Activated CD4-positive, alpha-beta memory T cell treated with anti-CD3 and anti-CD28 coated beads for 36 hours (primary cell): ENCODE results near the gene CEP63. TPM values are rescaled to one million over a fixed set of nuclear protein-coding genes. Genes with fewer than 3 reads are reported as not detected.
"Not testable (repeated sequence)": the region's sequence is repeated elsewhere in the genome, so short reads cannot be mapped to it uniquely, and the experiment has no call there.

Experiments used
- CTCF ChIA-PET: fragments of 350-600 bp; sonication (Branson Sonifier 250); formaldehyde crosslinking; loops from one replicate; lab custom pipeline; 2021; ENCODE audit warnings: antibody characterized with exemption, inconsistent platforms; lab: Charles Lee
- POLR2A ChIA-PET: fragments of 350-600 bp; sonication (Branson Sonifier 250); formaldehyde crosslinking; loops from one replicate; lab custom pipeline; 2021; ENCODE audit warnings: antibody characterized with exemption; lab: Charles Lee
- DNase-seq: peaks from one replicate; pipeline ENCODE4 v3.0.0-alpha.2; 2020
- H3K27ac Mint-ChIP-seq: one replicate; pipeline ENCODE4 v1.8.0; 2021; ENCODE audit warnings: mixed read lengths
- H3K27me3 Mint-ChIP-seq: one replicate; pipeline ENCODE4 v1.8.0; 2021; ENCODE audit warnings: mixed read lengths
- H3K36me3 Mint-ChIP-seq: one replicate; pipeline ENCODE4 v1.8.0; 2021; ENCODE audit warnings: mixed read lengths
- H3K4me1 Mint-ChIP-seq: one replicate; pipeline ENCODE4 v1.8.0; 2021; ENCODE audit warnings: low read depth, mixed read lengths
- H3K4me3 Mint-ChIP-seq: one replicate; pipeline ENCODE4 v1.8.0; 2021; ENCODE audit warnings: mild to moderate bottlenecking, mixed read lengths
- H3K9me3 Mint-ChIP-seq: one replicate; pipeline ENCODE4 v1.8.0; 2021; ENCODE audit warnings: mixed read lengths
- intact Hi-C: fragments of 100-400 bp; cut with micrococcal nuclease; formaldehyde crosslinking; loops from one replicate; pipeline ENCODE4 v1.15.1; 2023
- total RNA-seq, 2 experiments: library from RNA; stranded (reverse); gene quantifications; one replicate each; pipeline ENCODE4 v1.2.3, GENCODE V29; 2021

The CEP63 gene
- total RNA-seq, 2 experiments from 2014 or later, result 22.4 to 23.7 TPM

DNA sequence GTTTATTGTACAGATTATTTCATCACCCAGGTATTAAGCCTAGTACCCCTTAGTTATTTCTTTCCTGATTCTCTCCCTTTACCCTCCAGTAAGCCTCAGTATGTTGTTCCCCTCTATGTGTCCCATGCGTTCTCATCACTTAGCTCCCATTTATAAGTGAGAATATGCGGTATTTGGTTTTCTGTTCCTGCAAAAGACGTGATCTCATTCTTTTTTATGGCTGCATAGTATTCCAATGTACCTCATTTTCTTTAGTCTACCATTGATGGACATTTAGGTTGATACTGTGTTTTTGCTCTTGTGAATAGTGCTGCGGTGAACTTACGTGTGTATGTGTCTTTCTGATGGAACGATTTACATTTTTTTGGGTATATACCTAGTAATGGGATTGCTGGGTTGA lies 36.7 kb downstream of the CEP63 start:
- no peak overlapping the region for H3K4me3 Mint-ChIP-seq
- POLR2A ChIA-PET, result no interaction called here
- peaks cover 57% of the 10 kb centered on the region for H3K9me3 Mint-ChIP-seq
- CTCF ChIA-PET, result no interaction called here
- H3K36me3 Mint-ChIP-seq, result peaks cover 58% of the 10 kb centered on the region
- no peaks in the 10 kb centered on the region for H3K27me3 Mint-ChIP-seq
- intact Hi-C loops, result no loop called here
- H3K4me1 Mint-ChIP-seq, result peaks cover 3% of the 10 kb centered on the region
- DNase-seq, result no peak
- no peak overlapping the region for H3K27ac Mint-ChIP-seq

DNA sequence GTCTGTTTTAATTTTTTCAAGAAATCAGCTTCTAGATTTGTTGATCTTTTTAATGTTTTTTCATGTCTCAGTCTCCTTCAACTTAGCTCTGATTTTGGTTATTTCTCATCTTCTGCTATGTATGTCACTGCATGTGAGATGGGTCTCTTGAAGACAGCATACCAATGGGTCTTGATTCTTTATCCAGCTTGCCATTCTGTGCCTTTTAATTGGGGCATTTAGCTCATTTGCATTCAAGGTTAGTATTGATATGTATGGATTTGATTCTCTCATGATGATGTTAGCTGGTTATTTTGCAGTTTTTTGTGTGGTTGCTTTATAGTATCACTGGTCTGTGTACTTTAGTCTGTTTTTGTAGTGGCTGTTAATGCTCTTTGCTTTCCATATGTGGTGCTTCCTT lies 39.4 kb downstream of the CEP63 start:
- H3K27me3 Mint-ChIP-seq, result no peaks in the 10 kb centered on the region
- no peaks in the 10 kb centered on the region for H3K4me1 Mint-ChIP-seq
- no peak overlapping the region for H3K27ac Mint-ChIP-seq
- DNase-seq, result no peak
- intact Hi-C loops, result no loop called here
- ChIA-PET CTCF (interaction anchor here (0.6 kb wide), 1 partner anchor 13 kb away, joined by 3 read pairs; no protein-coding TSS in a partner anchor), POLR2A (interaction anchor here (0.6 kb wide), 1 partner anchor 303 kb away, joined by 4 read pairs; no protein-coding TSS in a partner anchor)
- no peak overlapping the region for H3K4me3 Mint-ChIP-seq
- H3K36me3 Mint-ChIP-seq, result peaks cover 50% of the 10 kb centered on the region
- H3K9me3 Mint-ChIP-seq, result peaks cover 52% of the 10 kb centered on the region

DNA sequence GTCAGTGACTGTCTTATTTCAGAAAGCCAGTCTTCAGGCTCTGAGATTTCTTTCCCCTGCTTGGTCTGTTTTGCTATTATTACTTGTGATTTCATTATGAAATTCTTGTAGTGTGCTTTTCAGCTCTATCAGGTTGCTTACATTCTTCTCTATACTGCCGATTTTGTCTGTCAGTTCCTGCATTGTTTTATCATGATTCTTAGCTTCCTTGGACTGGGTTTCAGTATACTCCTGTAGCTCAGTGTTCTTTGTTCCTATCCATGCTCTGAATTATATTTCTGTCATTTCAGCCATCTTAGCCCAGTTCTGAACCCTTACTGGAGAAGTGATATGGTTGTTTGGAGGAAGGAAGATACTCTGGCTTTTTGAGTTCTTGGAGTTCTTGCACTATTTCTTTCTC lies 40.5 kb downstream of the CEP63 start:
- POLR2A ChIA-PET, result no interaction called here
- intact Hi-C loops, result no loop called here
- Mint-ChIP-seq H3K36me3 (peaks cover 46% of the 10 kb centered on the region), H3K4me3 (no peak overlapping the region), H3K27me3 (no peaks in the 10 kb centered on the region), H3K9me3 (peaks cover 48% of the 10 kb centered on the region), H3K4me1 (no peaks in the 10 kb centered on the region), H3K27ac (no peak overlapping the region)
- CTCF ChIA-PET, result no interaction called here
- DNase-seq, result no peak

DNA sequence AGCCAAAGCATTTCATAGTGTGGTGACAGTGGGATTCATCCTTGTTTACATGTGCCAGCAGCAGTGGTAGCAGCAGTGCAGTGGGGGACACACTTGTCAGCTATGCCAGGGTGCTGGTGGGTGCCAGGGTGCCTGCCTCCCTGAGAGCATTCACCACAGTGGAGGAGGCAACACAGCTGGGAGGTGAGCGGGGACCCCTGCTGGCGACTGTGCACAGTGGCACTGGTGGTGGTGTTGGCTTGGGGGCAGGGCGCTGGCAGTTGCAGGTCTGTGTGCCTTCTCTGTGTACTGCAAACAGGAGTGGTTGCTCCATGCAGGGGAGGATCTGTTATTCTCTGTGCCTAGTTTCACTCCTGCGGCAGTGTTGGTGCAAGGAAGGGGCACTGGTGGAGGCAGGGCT lies 41.2 kb downstream of the CEP63 start:
- peak; percentile 24 for DNase-seq
- no peak overlapping the region for H3K27ac Mint-ChIP-seq

DNA sequence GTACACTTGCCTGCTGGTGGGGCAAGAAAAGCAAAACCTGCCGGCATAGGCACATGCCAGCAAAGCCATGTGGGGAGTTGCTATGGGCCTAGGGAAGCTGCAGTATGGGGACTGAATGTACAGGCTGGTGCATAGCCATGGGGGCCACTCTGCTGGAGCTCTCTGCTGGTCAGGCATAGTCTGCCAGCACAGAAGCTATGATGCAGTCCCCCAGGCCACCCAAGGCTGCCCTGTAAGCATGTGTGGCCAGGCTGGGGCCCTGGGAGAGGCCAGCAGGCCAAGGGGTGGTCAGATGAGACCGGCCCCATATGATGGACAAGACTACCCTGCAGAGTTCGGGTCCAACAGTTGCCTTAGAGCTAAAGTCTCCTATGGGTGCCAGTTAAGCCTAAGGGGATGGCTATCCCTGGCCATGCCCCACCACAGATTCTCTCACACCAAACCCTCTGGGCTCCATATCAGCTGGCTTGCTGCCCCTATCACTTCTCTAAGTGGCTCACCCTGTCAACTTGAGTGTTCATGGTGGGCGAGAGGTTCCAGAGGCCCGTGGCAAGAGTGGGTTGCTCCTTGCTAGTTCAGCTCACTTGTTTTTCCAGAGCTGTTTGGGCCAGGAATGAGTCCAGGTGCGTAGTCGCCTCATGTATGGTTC lies 41.8 kb downstream of the CEP63 start:
- intact Hi-C loops, result no loop called here
- Mint-ChIP-seq H3K27ac (no peak overlapping the region), H3K4me1 (no peaks in the 10 kb centered on the region), H3K36me3 (peaks cover 37% of the 10 kb centered on the region), H3K9me3 (peaks cover 39% of the 10 kb centered on the region), H3K4me3 (no peak overlapping the region), H3K27me3 (no peaks in the 10 kb centered on the region)
- ChIA-PET CTCF (no interaction called here), POLR2A (no interaction called here)
- no peak for DNase-seq

More for the DNA sequence above, 41.2 kb downstream of the CEP63 start:
- Mint-ChIP-seq H3K27me3 (no peaks in the 10 kb centered on the region), H3K4me1 (no peaks in the 10 kb centered on the region), H3K36me3 (peaks cover 42% of the 10 kb centered on the region), H3K9me3 (peaks cover 44% of the 10 kb centered on the region), H3K4me3 (no peak overlapping the region)
- ChIA-PET POLR2A (no interaction called here), CTCF (no interaction called here)
- intact Hi-C loops, result no loop called here

DNA sequence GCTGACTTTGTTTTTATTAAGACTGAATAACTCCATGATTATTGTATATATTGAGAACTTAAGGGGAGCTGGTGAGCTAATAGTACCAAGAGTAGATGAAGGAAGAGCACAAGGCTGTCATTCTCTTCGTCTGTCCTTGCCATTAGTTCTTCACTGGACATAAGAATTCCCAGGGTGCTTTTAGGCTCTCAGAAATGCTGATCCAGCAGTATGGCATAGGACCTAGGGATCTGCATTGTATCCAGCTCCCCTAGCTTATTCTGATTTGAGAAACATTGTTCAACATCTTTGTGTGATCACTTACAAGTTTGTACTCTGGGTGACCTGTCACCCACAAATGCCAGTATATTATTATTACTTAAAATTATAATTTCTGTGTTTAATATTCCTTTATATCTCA lies 47.6 kb downstream of the CEP63 start:
- Mint-ChIP-seq H3K4me1 (no peaks in the 10 kb centered on the region), H3K27ac (no peak overlapping the region), H3K4me3 (no peak overlapping the region), H3K36me3 (peaks cover 18% of the 10 kb centered on the region), H3K9me3 (no peaks in the 10 kb centered on the region), H3K27me3 (no peaks in the 10 kb centered on the region)
- POLR2A ChIA-PET, result no interaction called here
- CTCF ChIA-PET, result interaction anchor here (1.2 kb wide), 1 partner anchor 9 kb away, joined by 3 read pairs; no protein-coding TSS in a partner anchor
- intact Hi-C loops, result no loop called here
- DNase-seq, result no peak

DNA sequence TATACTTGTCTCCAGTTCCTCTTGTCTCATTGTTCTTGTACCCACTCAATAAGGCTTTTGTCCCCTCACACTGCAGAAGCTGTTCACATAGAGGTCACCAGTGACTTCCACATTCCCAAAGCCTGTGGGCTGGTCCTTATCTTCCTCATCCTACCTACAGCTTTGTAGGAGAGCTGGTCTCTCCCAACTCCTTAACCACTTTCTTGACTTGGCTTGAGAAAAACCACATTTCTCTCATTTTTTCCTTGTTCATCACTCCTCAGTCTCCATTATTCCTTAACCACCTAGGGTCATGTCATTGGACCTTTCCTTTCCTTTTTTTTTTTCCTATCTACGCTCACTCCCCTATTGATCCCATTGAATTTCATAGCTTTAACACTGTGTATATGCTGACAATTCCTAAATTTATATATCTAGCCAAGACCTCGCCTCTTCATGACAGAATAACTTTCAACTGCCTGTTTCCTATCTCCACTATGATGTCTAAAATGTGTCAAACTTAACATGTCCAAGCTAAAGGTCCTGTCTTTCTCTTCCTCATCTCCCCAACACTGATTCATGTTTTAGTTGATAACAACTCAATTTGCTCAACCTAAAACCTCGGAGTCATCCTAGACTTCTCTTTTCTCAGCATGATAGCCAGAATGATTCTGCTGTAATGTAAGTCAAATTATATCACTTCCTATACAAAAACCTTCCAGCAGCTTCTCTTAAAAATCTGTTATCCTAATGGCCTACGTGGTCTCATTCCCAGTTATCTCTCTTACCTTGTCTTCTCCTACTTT lies 49.5 kb downstream of the CEP63 start:
- H3K4me1 Mint-ChIP-seq, result no peaks in the 10 kb centered on the region
- intact Hi-C loops, result no loop called here
- H3K4me3 Mint-ChIP-seq, result no peak overlapping the region
- H3K9me3 Mint-ChIP-seq, result no peaks in the 10 kb centered on the region
- H3K27me3 Mint-ChIP-seq, result no peaks in the 10 kb centered on the region
- POLR2A ChIA-PET, result no interaction called here
- H3K27ac Mint-ChIP-seq, result no peak overlapping the region
- CTCF ChIA-PET, result interaction anchor here (1.2 kb wide), 1 partner anchor 44 kb away, joined by 3 read pairs; no protein-coding TSS in a partner anchor
- H3K36me3 Mint-ChIP-seq, result peaks cover 19% of the 10 kb centered on the region
- no peak for DNase-seq

DNA sequence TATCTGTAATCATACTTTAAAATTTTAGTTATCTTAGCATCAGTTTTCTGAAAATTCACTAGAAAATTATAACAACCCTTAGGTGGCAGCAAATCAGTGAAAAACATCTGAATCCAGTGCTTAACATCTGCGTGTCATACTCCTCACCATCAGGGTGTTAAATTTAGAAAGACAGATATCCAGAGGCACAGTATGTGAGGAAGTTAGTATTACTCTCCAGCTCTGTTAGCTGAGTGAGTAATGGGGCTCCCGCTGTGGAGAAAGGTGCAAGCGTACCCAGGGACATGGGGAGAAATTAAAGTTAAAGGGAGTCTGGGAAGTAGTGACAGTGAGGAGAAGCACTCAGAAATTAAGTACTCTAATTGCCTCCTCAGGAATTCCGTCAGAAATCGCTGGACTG lies 50.9 kb downstream of the CEP63 start:
- no peak overlapping the region for H3K4me3 Mint-ChIP-seq
- ChIA-PET CTCF (no interaction called here), POLR2A (no interaction called here)
- DNase-seq, result no peak
- no peaks in the 10 kb centered on the region for H3K27me3 Mint-ChIP-seq
- no peaks in the 10 kb centered on the region for H3K9me3 Mint-ChIP-seq
- H3K36me3 Mint-ChIP-seq, result peaks cover 21% of the 10 kb centered on the region
- H3K4me1 Mint-ChIP-seq, result no peaks in the 10 kb centered on the region
- no peak overlapping the region for H3K27ac Mint-ChIP-seq
- intact Hi-C loops, result no loop called here

DNA sequence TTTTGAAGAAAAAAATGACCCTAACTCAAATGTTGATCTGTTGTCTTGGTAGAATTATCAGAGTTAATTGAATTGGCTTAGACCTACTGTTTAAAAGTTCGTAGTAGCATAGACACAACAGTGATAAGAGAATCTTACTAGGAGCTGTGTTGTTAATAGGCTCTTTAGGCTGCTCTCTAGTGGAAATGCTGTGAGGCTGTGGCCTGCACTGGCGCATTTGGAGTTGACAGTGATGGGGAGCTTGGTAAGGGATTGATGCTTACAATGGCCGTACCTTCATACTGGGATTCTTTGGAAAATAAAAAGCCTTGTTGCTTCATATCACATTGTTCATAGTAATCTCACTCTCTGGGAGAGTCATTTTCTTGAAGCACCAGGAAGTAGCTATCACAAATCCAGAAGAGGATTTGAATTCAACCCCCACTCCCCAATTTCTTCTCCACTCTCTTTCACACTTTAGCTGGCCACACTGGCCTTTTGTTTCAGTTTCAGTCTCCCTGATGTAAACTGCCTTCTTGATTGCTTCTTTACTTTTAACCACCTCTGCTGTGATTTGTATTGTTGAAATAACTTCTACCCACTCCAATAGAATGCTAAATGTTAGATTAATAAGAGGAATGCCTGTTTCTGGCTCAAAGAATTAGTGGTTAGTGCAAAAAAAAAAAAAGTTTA lies 56.6 kb downstream of the CEP63 start:
- no peak overlapping the region for H3K4me3 Mint-ChIP-seq
- no peaks in the 10 kb centered on the region for H3K27me3 Mint-ChIP-seq
- intact Hi-C loops, result no loop called here
- no peaks in the 10 kb centered on the region for H3K9me3 Mint-ChIP-seq
- no peaks in the 10 kb centered on the region for H3K4me1 Mint-ChIP-seq
- CTCF ChIA-PET, result interaction anchor here (0.6 kb wide), 1 partner anchor 9 kb away, joined by 3 read pairs; no protein-coding TSS in a partner anchor
- DNase-seq, result no peak
- H3K27ac Mint-ChIP-seq, result no peak overlapping the region
- POLR2A ChIA-PET, result no interaction called here
- peaks cover 26% of the 10 kb centered on the region for H3K36me3 Mint-ChIP-seq

DNA sequence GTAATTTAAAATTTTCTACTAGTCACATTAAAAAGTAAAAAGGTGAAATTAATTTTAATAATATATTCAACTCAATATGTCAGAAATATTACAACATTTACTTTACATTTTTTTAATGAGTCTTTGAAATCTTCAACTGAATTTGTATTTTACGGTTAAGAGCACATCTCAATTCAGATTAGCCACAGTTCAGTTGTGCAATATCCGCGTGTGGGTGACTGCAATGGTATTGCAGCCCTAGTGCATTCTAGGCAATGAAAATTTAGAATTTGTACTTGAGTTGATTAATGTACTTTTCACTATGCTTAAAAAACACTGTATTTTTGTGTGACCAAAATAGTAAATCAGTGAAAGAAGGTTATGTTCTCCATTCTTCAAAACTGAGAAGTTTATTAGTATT lies 57.3 kb downstream of the CEP63 start:
- Mint-ChIP-seq H3K9me3 (no peaks in the 10 kb centered on the region), H3K4me1 (no peaks in the 10 kb centered on the region), H3K27me3 (no peaks in the 10 kb centered on the region), H3K4me3 (no peak overlapping the region), H3K27ac (no peak overlapping the region), H3K36me3 (peaks cover 23% of the 10 kb centered on the region)
- POLR2A ChIA-PET, result no interaction called here
- intact Hi-C loops, result no loop called here
- DNase-seq, result no peak
- CTCF ChIA-PET, result no interaction called here

DNA sequence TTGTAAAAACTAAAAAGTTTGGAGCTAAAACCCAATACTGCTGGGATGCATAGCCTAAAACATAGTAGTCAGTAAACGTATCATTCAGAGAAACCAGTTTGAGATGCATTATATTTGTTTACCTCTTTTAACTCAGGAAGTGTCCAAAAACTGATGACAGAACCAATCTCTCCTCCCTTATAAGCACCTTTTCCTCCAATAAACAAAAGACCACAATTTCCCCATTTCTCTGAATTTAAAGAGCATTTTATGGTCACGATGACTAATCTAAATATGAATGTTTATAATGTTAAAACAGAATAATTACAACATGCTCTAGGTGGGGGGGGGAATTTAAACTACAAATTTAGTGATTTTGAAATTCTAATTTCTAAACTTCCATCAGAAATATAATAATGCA lies 58.5 kb downstream of the CEP63 start:
- H3K4me1 Mint-ChIP-seq, result no peaks in the 10 kb centered on the region
- ChIA-PET POLR2A (no interaction called here), CTCF (no interaction called here)
- peaks cover 27% of the 10 kb centered on the region for H3K36me3 Mint-ChIP-seq
- no peaks in the 10 kb centered on the region for H3K9me3 Mint-ChIP-seq
- no peak overlapping the region for H3K27ac Mint-ChIP-seq
- H3K4me3 Mint-ChIP-seq, result no peak overlapping the region
- intact Hi-C loops, result no loop called here
- H3K27me3 Mint-ChIP-seq, result no peaks in the 10 kb centered on the region
- no peak for DNase-seq

DNA sequence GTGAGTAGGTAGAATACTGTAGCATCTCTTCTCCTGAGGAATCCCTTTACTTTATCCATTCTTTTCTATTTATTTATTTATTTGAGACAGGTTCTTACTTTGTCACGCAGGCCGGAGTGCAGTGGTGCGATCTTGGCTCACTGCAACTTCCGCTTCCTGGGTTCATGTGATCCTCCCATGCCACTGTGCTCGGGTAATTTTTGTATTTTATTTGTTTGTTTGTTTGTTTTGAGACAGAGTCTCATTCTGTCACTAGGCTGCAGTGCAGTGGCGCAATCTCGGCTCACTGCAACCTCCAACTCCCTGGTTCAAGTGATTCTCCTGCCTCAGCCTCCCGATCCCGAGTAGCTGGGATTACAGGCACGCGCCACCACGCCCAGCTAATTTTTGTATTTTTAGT lies 58.9 kb downstream of the CEP63 start:
- CTCF ChIA-PET, H3K27me3 Mint-ChIP-seq: not testable (repeated sequence)

More for the DNA sequence above, 58.9 kb downstream of the CEP63 start:
- intact Hi-C loops, H3K27ac Mint-ChIP-seq, POLR2A ChIA-PET, H3K4me1 Mint-ChIP-seq, H3K4me3 Mint-ChIP-seq, DNase-seq, H3K9me3 Mint-ChIP-seq: not testable (repeated sequence)
- H3K36me3 Mint-ChIP-seq, result peaks cover 32% of the 10 kb centered on the region
